K562 (cell line): ENCODE data around the gene KCNJ4. TPM values are rescaled to one million over a fixed set of nuclear protein-coding genes. Genes with fewer than 3 reads are reported as not detected.

Source experiments
- ATF1 ChIP-seq, 2 experiments: fragments of 450-650 bp in 1 of 2; IDR thresholded peaks; 2 replicates each; pipeline ENCODE4 v1.6.1; 2016; ENCODE audit warnings: missing compliant biosample characterization in 1 of 2, missing genetic modification characterization in 1 of 2
- CCAR2 ChIP-seq: fragments of 200-400 bp; formaldehyde crosslinking; IDR thresholded peaks from 2 replicates; pipeline ENCODE4 v1.6.1; 2017; ENCODE audit warnings: mild to moderate bottlenecking, low read depth, low read length
- CHD2 ChIP-seq: IDR thresholded peaks from 2 replicates; pipeline ENCODE4 v1.6.1; 2011; ENCODE audit warnings: low read depth, low read length
- CLOCK ChIP-seq: fragments of 250-450 bp; sonication (Bioruptor Pico); IDR thresholded peaks from 2 replicates; pipeline ENCODE4 v1.4.0; 2020; ENCODE audit warnings: mild to moderate bottlenecking, moderate library complexity, borderline replicate concordance
- DEAF1 ChIP-seq: fragments of 450-650 bp; formaldehyde crosslinking; IDR thresholded peaks from 2 replicates; pipeline ENCODE4 v1.4.0; 2020; ENCODE audit warnings: mild to moderate bottlenecking, moderate library complexity
- GTF2A2 ChIP-seq: IDR thresholded peaks from 2 replicates; pipeline ENCODE4 v1.6.1; 2016; ENCODE audit warnings: mild to moderate bottlenecking, missing genetic modification characterization, missing compliant biosample characterization
- HEY1 ChIP-seq: fragments of 250-450 bp; sonication (Bioruptor Pico); IDR thresholded peaks from 2 replicates; pipeline ENCODE4 v1.5.0; 2020; ENCODE audit warnings: mild to moderate bottlenecking, moderate library complexity, borderline replicate concordance
- MECOM ChIP-seq: fragments of 250-450 bp; sonication (Bioruptor Pico); IDR thresholded peaks from 2 replicates; pipeline ENCODE4 v1.8.0; 2022; ENCODE audit warnings: inconsistent platforms
- MEF2D ChIP-seq: conservative IDR thresholded peaks from 2 replicates; pipeline ENCODE4 v1.6.1; 2016; ENCODE audit warnings: low read depth, missing genetic modification characterization, missing compliant biosample characterization
- MXI1 ChIP-seq: IDR thresholded peaks from 2 replicates; pipeline ENCODE4 v1.6.1; 2011; ENCODE audit warnings: low read depth, mild to moderate bottlenecking, improper control_type of control experiment, low read length
- SFPQ ChIP-seq: fragments of 200-400 bp; formaldehyde crosslinking; IDR thresholded peaks from 2 replicates; pipeline ENCODE4 v1.6.1; 2017; ENCODE audit warnings: mild to moderate bottlenecking, low read depth, low read length, moderate library complexity
- STAG1 ChIP-seq: sonication (generic); formaldehyde crosslinking; IDR thresholded peaks from 2 replicates; pipeline ENCODE4 v1.5.0; 2020; ENCODE audit warnings: missing genetic modification reagents, borderline replicate concordance
- TAF1 ChIP-seq: IDR thresholded peaks from 2 replicates; pipeline ENCODE4 v1.6.1; 2011; ENCODE audit warnings: mild to moderate bottlenecking, low read length, moderate library complexity; ENCODE audit not compliant: insufficient read depth, control insufficient read depth, severe bottlenecking; ENCODE audit errors: extremely low read depth
- USF2 ChIP-seq: sonication (generic); formaldehyde crosslinking; IDR thresholded peaks from 2 replicates; pipeline ENCODE4 v1.5.0; 2020; ENCODE audit warnings: missing genetic modification reagents
- VEZF1 ChIP-seq: fragments of 200-800 bp; sonication (Bioruptor generic); IDR thresholded peaks from 2 replicates; pipeline ENCODE4 v1.6.1; 2017; ENCODE audit warnings: missing genetic modification characterization, missing compliant biosample characterization
- ZBTB43 ChIP-seq: sonication (generic); formaldehyde crosslinking; IDR thresholded peaks from 2 replicates; pipeline ENCODE4 v1.8.0; 2023; ENCODE audit warnings: mild to moderate bottlenecking, missing genetic modification reagents
- polyA plus RNA-seq, 8 experiments: library from polyadenylated mRNA; depleted of rRNA in 4 of 8; stranded (reverse) in 5 of 8; unstranded in 3 of 8; fragments of >200 nt; fragmentation: Nextera tagmentation in 2 of 8; fragmentation: Illumina TruSeq in 1 of 8; extraction: Ambion mirVana in 2 of 8; extraction: Trizol in 1 of 8; gene quantifications; 2 replicates each; pipeline versions ENCODE4 v1.2.1 to v1.2.3, GENCODE V29; 2011 to 2014; ENCODE audit warnings: inconsistent platforms in 1 of 8, missing spikeins in 1 of 8
- total RNA-seq, 7 experiments: library from RNA; depleted of rRNA in 6 of 7; stranded (reverse); fragments of >200 nt in 6 of 7; fragmentation: Illumina TruSeq in 2 of 7; extraction: Trizol in 2 of 7; gene quantifications; 2 replicates each; pipeline versions ENCODE4 v1.2.1 to v1.2.3, GENCODE V29; 2011 to 2021; ENCODE audit warnings: low replicate concordance in 1 of 7

KCNJ4 gene
- total and polyA plus RNA-seq, 9 of the 15 experiments (the other 6 are each of a cell fraction or from before 2014, with no cell fraction given), result 0.07 to 0.55 (median 0.09) TPM; not detected in 4

GRCh38 chr22:38398609-38399461, 56.2 kb downstream of the KCNJ4 start (continued):
- TF ChIP-seq MEF2D (tag) (no peak), USF2 (peak; percentile 42; the same call in 1 of the 2 replicates), DEAF1 (CRISPR knock-in tag) (no peak), ATF1 (CRISPR knock-in tag; IDR thresholded peaks at IDR 0.05) (no peak), ATF1 (tag; IDR thresholded peaks at IDR 0.05) (no peak), CHD2 (no peak), CCAR2 (no peak), MXI1 (no peak), GTF2A2 (tag) (no peak), CLOCK (CRISPR knock-in tag) (no peak), SFPQ (no peak), MECOM (CRISPR knock-in tag) (no peak), TAF1 (no peak), STAG1 (CRISPR knock-in tag) (no peak), ZBTB43 (CRISPR knock-in tag) (no peak), VEZF1 (CRISPR knock-in tag) (peak; percentile 94), HEY1 (CRISPR knock-in tag) (no peak)
